Measurements from ENCODE around the gene ZNF548.

- TF ChIP-seq, protein P1, sequence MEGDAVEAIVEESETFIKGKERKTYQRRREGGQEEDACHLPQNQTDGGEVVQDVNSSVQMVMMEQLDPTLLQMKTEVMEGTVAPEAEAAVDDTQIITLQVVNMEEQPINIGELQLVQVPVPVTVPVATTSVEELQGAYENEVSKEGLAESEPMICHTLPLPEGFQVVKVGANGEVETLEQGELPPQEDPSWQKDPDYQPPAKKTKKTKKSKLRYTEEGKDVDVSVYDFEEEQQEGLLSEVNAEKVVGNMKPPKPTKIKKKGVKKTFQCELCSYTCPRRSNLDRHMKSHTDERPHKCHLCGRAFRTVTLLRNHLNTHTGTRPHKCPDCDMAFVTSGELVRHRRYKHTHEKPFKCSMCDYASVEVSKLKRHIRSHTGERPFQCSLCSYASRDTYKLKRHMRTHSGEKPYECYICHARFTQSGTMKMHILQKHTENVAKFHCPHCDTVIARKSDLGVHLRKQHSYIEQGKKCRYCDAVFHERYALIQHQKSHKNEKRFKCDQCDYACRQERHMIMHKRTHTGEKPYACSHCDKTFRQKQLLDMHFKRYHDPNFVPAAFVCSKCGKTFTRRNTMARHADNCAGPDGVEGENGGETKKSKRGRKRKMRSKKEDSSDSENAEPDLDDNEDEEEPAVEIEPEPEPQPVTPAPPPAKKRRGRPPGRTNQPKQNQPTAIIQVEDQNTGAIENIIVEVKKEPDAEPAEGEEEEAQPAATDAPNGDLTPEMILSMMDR (conservative IDR thresholded peaks at IDR 0.05): no peak
- no peak for TF ChIP-seq ZFX (IDR thresholded peaks at IDR 0.05)
These were observed 26.5 kb upstream of the ZNF548 start, which contains the start of the genes TRAPPC2B and ZNF547 for GRCh38 chr19:57362997-57363687.
